Measurements from ENCODE around the gene ARHGAP24. TPM values are rescaled to one million over a fixed set of nuclear protein-coding genes. Genes with fewer than 3 reads are reported as not detected.
A peak's percentile ranks its signal among the peaks of the same experiment; 100 is the strongest.

Gene ARHGAP24
- total and polyA plus RNA-seq, 12 donors: 6.7 to 35.5 (median 23.9) TPM

DNA sequence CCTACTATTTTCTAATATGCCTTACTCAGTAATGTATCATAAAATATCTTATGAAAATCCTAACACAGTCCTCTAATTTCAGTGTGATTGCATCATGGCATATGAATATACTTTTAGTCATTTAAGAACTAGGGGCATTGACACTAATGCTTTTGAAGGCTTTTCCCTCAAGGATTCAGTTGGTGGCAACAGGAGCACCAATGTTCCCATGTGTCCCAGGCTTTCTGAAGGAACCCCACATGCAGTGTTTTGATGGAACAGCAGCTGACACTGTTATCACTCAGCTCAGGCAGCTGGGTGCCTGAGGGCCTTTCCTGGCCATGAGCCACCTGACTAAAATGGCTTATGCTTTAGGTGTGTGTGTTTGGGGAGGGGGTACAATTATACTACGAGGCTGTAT is 348.3 kb downstream of the ARHGAP24 start:
- H3K9me3 ChIP-seq: peaks cover 0 to 6% (median 0%) of the 10 kb centered on the region in 11 donors
- H3K27me3 ChIP-seq: no peaks in the 10 kb centered on the region
- no peak for TF ChIP-seq CTCF (IDR thresholded peaks at IDR 0.05)
- DNase-seq (peak in 1 of 2 donors; percentile 64), ATAC-seq (peak in 7 of 8 donors; percentile 14 to 78 (median 46))
- no peak overlapping the region for H3K4me3 ChIP-seq
- WGBS, 2 donors: 18 to 23% methylated on average over 1 of the region's 1 CpG
- peaks cover 15 to 57% (median 34%) of the 10 kb centered on the region in 9 donors for H3K4me1 ChIP-seq
- no peaks in the 10 kb centered on the region for H3K36me3 ChIP-seq
- intact Hi-C loops (cut with DNase I): loop anchor here in 2 of 10 donors (10.0 kb wide), 1 partner anchor 142 kb away; no protein-coding TSS in a partner anchor
- H3K27ac ChIP-seq: peak overlapping the region in 6 of 10 donors; percentile 0 to 64 (median 18)

DNA sequence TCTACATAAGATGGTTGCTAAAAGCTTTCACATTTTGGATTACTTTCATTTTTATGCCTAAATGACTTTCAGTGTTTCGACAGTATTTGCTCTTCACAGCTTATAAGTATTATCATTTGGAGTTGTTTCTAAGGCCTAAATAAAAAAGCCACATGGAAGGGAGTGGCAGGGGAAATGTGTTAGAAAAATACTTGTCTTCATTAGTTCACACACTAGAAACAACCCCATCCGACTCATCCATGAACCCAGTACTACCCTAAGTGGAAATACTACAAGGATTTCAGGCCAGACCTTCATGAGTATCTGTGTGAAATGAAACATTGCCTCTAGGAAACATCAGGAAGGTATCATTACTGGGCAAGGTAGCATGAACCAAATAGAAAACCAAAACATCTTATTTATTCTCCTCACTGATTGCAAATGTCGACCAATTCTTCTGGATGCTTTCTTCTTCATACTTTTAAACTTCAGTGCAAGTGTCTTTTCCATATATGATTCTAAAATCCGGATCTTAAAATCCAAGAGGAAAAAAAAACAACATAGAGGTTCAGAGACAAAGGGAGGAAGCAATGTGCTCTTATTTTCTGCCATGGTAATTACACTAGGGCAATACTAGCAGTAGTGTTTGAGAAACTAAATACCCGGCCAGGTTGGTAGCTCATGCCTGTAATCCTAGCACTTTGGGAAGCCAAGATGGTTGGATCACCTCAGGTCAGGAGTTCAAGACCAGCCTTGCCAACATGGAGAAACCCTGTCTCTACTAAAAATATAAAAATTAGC is 349.4 kb downstream of the ARHGAP24 start:
- ATAC-seq (no peak), DNase-seq (no peak)
- intact Hi-C loops (cut with DNase I): loop anchor here in 2 of 10 donors (10.0 kb wide), 1 partner anchor 140 kb away; no protein-coding TSS in a partner anchor
- TF ChIP-seq CTCF (IDR thresholded peaks at IDR 0.05): no peak
- Histone ChIP-seq H3K9me3 (peaks cover 0 to 6% (median 0%) of the 10 kb centered on the region in 11 donors), H3K36me3 (no peaks in the 10 kb centered on the region), H3K4me1 (peaks cover 15 to 60% (median 37%) of the 10 kb centered on the region in 9 donors), H3K4me3 (no peak overlapping the region), H3K27ac (peak overlapping the region in 5 of 10 donors; percentile 0 to 64 (median 22)), H3K27me3 (no peaks in the 10 kb centered on the region)
- WGBS, 2 donors: 70 to 81% methylated on average over 5 of the region's 5 CpGs

DNA sequence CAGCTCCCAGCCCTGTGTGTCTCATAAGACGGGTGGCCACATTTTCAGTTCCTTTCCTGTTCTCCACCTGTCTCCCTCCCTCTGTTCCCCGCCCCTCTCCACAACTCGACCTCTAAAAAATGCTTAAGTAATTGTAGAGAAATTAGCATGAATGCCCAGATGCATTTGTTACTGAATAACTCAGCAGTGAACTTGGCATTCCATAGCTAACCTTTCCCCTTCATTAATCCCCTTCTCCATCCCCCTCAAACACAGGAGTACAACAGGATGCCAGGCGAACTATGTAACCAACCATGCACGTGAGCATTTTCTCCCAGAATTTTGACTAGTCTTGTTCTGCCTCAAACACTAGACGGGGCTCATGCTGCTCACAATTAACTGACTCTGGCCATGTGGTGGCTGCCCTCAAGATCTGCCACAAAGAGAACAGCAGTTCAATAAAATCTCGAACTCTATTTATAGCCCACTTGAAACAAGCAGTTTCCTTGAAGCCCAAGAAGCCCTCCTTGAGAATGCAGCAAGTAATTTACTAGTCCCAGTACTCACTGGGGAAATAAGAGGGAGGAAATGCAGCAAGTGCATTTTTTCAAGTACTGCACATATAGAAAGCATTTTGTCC is 351.2 kb downstream of the ARHGAP24 start:
- H3K27me3 ChIP-seq: no peaks in the 10 kb centered on the region
- no peaks in the 10 kb centered on the region for H3K9me3 ChIP-seq
- H3K4me1 ChIP-seq: peaks cover 15 to 70% (median 37%) of the 10 kb centered on the region in 9 donors
- H3K27ac ChIP-seq: peak overlapping the region in 7 of 10 donors; percentile 18 to 68 (median 44)
- intact Hi-C loops (cut with DNase I): loop anchor here in 2 of 10 donors (2.0 to 10.0 kb wide), 2 partner anchors 29 to 139 kb away; no protein-coding TSS in a partner anchor
- no peaks in the 10 kb centered on the region for H3K36me3 ChIP-seq
- WGBS, 2 donors: 27 to 30% methylated on average over 7 of the region's 7 CpGs
- peak in 6 of 9 donors; percentile 11 to 56 (median 27) for TF ChIP-seq CTCF (IDR thresholded peaks at IDR 0.05)
- H3K4me3 ChIP-seq: no peak overlapping the region
- peak in 7 of 8 donors; percentile 44 to 66 (median 53) for ATAC-seq
- peak in 1 of 2 donors; percentile 19 for DNase-seq
